BE2C (cell line): ENCODE data around the gene ANKDD1A.

Source experiments
- DNase-seq: peaks from one replicate; pipeline ENCODE4 v3.0.0-alpha.2; 2020
- H3K27me3 ChIP-seq: fragments of 250-450 bp; sonication (Bioruptor Pico); 2 replicates; pipeline ENCODE4 v1.5.1; 2020; ENCODE audit warnings: mild to moderate bottlenecking
- H3K36me3 ChIP-seq: fragments of 250-450 bp; sonication (Bioruptor Pico); 2 replicates; pipeline ENCODE4 v1.5.1; 2020; ENCODE audit warnings: mild to moderate bottlenecking
- H3K4me1 ChIP-seq: fragments of 250-450 bp; sonication (Bioruptor Pico); 2 replicates; pipeline ENCODE4 v1.5.1; 2020
- H3K4me3 ChIP-seq: 2 replicates; pipeline ENCODE4 v1.5.1; 2011; ENCODE audit warnings: low read depth, low read length
- H3K9me3 ChIP-seq: fragments of 250-450 bp; sonication (Bioruptor Pico); 2 replicates; pipeline ENCODE4 v1.5.1; 2020
- TF ChIP-seq, protein P1 (sequence below): IDR thresholded peaks from 2 replicates; pipeline ENCODE4 v1.5.1; 2012; ENCODE audit warnings: mild to moderate bottlenecking, low read depth, low read length

ANKDD1A gene

DNA sequence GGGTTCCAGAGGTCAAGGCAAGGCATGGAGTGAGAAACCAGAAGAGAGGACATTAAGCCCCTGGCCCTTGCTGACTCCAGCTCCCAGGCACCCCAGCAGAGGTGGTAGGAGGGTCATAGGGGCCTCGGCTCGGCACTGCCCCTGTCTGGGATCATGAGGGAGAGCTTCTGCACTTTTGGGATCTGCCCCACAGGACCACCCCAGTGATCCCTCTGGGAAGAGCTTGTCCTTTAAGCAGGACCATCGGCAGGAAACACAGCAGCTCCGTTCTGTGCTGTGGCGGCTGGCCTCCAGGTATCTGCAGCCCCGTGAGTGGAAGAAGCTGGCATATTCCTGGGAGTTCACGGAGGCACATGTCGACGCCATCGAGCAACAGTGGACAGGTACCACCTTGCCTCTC lies 35.5 kb downstream of the ANKDD1A start:
- TF ChIP-seq, protein P1, sequence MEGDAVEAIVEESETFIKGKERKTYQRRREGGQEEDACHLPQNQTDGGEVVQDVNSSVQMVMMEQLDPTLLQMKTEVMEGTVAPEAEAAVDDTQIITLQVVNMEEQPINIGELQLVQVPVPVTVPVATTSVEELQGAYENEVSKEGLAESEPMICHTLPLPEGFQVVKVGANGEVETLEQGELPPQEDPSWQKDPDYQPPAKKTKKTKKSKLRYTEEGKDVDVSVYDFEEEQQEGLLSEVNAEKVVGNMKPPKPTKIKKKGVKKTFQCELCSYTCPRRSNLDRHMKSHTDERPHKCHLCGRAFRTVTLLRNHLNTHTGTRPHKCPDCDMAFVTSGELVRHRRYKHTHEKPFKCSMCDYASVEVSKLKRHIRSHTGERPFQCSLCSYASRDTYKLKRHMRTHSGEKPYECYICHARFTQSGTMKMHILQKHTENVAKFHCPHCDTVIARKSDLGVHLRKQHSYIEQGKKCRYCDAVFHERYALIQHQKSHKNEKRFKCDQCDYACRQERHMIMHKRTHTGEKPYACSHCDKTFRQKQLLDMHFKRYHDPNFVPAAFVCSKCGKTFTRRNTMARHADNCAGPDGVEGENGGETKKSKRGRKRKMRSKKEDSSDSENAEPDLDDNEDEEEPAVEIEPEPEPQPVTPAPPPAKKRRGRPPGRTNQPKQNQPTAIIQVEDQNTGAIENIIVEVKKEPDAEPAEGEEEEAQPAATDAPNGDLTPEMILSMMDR: no peak
- H3K9me3 ChIP-seq: no peaks in the 10 kb centered on the region

DNA sequence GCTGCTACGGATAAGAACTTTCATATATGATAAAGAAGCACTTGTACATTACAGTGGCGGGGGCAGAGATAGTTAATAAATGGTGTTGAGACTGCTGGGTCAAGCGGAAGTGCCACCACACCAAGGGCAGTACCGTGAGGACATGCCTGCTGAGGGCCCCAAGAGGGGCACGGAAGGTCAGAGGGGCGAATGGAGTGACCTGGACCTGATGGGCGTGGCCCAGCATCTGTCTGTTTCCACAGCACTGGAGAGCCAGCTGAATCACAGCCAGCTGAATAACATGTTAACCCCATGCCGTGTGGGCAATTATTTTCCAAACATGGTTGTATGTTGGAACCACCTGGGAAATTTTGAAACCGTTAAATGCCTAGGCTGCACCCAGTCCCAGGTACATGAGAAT lies 37.2 kb downstream of the ANKDD1A start:
- no peak overlapping the region for H3K4me3 ChIP-seq
- no peaks in the 10 kb centered on the region for H3K9me3 ChIP-seq
- H3K36me3 ChIP-seq: no peaks in the 10 kb centered on the region
- TF ChIP-seq, protein P1: no peak
- DNase-seq: no peak
- H3K4me1 ChIP-seq: no peaks in the 10 kb centered on the region
- no peaks in the 10 kb centered on the region for H3K27me3 ChIP-seq

More for the DNA sequence above, 35.5 kb downstream of the ANKDD1A start:
- no peaks in the 10 kb centered on the region for H3K27me3 ChIP-seq
- no peak overlapping the region for H3K4me3 ChIP-seq
- H3K36me3 ChIP-seq: no peaks in the 10 kb centered on the region
- DNase-seq: no peak
- H3K4me1 ChIP-seq: no peaks in the 10 kb centered on the region

DNA sequence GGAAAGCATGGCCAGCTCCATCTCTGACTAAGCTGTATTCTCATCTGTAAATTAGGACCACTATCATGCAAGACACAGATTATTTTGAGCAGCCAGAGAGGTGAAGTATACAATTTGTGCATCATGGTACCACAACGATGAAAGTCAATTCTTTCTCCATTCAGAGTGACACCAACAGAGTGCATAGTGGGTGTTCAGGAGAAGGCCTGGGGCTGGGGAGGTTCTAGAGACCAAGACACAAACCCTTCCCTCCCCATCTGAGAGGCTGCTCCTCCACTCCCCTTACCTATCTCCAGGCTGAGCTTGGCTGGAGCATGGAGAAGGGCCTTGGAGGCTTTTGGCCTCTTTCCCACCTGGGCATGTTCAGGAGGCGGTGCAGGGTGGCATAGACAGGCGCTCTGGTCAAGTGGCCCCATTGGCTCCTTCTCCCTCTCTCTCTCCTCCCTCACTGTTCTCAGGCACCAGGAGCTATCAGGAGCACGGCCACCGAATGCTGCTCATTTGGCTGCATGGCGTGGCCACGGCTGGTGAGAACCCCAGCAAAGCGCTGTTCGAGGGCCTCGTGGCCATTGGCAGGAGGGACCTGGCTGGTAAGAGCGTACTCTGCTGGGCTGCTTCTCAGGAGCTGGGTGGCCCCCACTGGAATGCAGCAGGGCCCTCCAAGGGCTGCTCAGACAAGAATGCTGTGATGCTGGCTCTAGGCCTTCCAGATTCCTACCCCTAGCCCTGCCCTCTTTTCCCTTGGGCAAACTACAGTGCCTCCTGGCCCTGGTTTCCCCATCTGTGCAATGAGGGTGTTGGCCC lies 37.9 kb downstream of the ANKDD1A start:
- no peaks in the 10 kb centered on the region for H3K27me3 ChIP-seq
- no peak overlapping the region for H3K4me3 ChIP-seq
- H3K4me1 ChIP-seq: no peaks in the 10 kb centered on the region
- H3K9me3 ChIP-seq: no peaks in the 10 kb centered on the region
- TF ChIP-seq, protein P1: no peak
- no peak for DNase-seq
- H3K36me3 ChIP-seq: no peaks in the 10 kb centered on the region

DNA sequence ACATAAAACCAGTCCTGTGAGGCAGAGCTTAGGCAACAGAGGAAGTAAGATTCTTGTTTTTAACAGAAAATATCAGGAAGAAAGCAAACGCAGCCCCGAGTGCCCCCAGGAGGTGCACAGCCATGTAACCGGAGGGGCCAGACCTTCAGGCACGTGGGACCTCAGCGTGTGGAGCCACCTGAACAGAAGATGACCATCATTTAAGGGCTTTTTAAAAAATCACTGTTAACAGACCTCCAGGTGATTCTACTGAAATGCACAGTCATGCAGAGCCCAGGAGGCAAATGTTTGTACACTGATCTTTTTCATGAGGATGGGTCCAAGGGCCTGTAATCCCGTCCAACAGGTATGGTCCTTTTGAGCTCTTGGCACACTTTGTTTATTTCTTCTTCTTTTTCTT lies 39.2 kb downstream of the ANKDD1A start:
- TF ChIP-seq, protein P1: no peak
- Histone ChIP-seq H3K36me3 (peaks cover 9% of the 10 kb centered on the region), H3K4me3 (no peak overlapping the region), H3K4me1 (no peaks in the 10 kb centered on the region), H3K27me3 (no peaks in the 10 kb centered on the region), H3K9me3 (no peaks in the 10 kb centered on the region)
- no peak for DNase-seq

DNA sequence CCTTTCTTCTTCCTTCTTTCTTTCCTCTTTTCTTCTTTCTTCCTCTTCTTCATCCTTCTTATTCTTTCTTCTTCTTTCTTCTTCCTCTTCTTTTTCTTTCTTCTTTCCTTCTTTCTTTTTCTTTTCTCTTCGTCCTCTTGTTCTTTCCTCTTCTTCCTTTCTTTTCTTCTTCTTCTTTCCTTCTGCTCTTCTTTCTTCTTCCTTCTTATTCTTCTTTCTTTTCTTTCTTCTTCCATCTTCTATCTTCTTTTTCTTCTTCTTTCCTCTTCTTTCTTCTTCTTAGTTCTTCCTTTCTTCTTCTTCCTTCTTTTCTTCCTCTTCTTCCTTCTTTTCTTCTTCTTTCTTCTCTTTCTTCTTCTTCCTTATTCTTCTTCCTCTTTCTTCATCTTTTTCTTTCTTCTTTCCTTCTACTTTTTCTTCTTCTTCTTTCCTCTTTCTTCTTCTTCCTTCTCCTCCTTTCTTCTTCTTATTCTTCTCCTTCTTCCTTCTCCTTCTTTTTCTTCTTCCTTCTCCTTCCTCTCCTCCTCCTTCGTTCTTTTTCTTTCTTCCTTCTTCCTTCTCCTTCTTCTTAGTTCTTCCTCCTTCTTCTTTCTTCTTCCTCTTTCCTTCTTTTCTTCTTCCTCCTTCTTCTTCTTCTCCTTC lies 40.2 kb downstream of the ANKDD1A start:
- no peak for DNase-seq
- Histone ChIP-seq H3K36me3 (peaks cover 9% of the 10 kb centered on the region), H3K4me3 (no peak overlapping the region), H3K4me1 (no peaks in the 10 kb centered on the region), H3K9me3 (no peaks in the 10 kb centered on the region), H3K27me3 (no peaks in the 10 kb centered on the region)
- TF ChIP-seq, protein P1: no peak

DNA sequence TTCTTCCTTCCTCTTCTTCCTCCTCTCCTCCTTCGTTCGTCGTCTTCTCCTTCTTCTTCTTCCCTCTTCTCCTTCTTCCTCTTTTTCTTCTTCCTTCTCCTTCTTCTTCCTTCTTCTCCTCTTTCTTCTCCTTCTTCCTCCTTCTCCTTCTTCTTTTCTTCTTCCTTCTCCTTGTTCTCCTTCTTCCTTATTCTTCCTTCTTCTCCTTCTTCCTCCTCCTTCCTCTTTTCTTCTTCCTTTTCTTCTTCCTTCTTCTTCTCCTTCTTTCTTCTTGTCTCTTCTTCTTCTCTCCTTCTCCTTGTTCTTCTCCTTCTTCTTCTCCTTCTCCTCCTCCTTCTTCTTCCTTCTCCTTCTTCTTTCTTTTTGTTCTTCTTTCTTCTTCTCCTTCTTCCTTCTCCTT lies 42.7 kb downstream of the ANKDD1A start:
- no peak for DNase-seq
- Histone ChIP-seq H3K4me1 (no peaks in the 10 kb centered on the region), H3K9me3 (no peaks in the 10 kb centered on the region), H3K4me3 (no peak overlapping the region), H3K36me3 (peaks cover 13% of the 10 kb centered on the region), H3K27me3 (no peaks in the 10 kb centered on the region)
- TF ChIP-seq, protein P1: no peak
